ENCODE measurements around the gene GEN1. TPM values are rescaled to one million over a fixed set of nuclear protein-coding genes. Genes with fewer than 3 reads are reported as not detected.

GEN1 gene
- total RNA-seq, 1 donor from 2014 or later, result 21.9 TPM

GRCh38 chr2:17772532-17772931 is 18.6 kb downstream of the GEN1 start:
- DNase-seq (ENCODE audit: extremely low spot score, unreplicated experiment), result no peak
- Mint-ChIP-seq H3K36me3 (peaks cover 8% of the 10 kb centered on the region), H3K9me3 (no peaks in the 10 kb centered on the region), H3K4me1 (ENCODE audit: unreplicated experiment) (no peaks in the 10 kb centered on the region), H3K27ac (no peak overlapping the region), H3K27me3 (no peaks in the 10 kb centered on the region), H3K4me3 (no peak overlapping the region)
- no peak for TF ChIP-seq CTCF (conservative IDR thresholded peaks at IDR 0.05)

- Mint-ChIP-seq H3K27ac (no peak overlapping the region), H3K36me3 (peaks cover 19% of the 10 kb centered on the region), H3K4me3 (no peak overlapping the region), H3K4me1 (ENCODE audit: unreplicated experiment) (no peaks in the 10 kb centered on the region), H3K9me3 (no peaks in the 10 kb centered on the region), H3K27me3 (no peaks in the 10 kb centered on the region)
- TF ChIP-seq CTCF (conservative IDR thresholded peaks at IDR 0.05), result no peak
- DNase-seq (ENCODE audit: extremely low spot score, unreplicated experiment), result no peak
Observed at GRCh38 chr2:17780546-17780945, 26.6 kb downstream of the GEN1 start.

- Mint-ChIP-seq H3K27me3 (no peaks in the 10 kb centered on the region), H3K36me3 (peaks cover 19% of the 10 kb centered on the region), H3K4me1 (ENCODE audit: unreplicated experiment) (no peaks in the 10 kb centered on the region), H3K27ac (no peak overlapping the region), H3K9me3 (no peaks in the 10 kb centered on the region), H3K4me3 (no peak overlapping the region)
- no peak for TF ChIP-seq CTCF (conservative IDR thresholded peaks at IDR 0.05)
- no peak for DNase-seq (ENCODE audit: extremely low spot score, unreplicated experiment)
Observed at GRCh38 chr2:17781482-17781881, 27.5 kb downstream of the GEN1 start.

GRCh38 chr2:17786727-17787126 is 32.8 kb downstream of the GEN1 start:
- no peak for TF ChIP-seq CTCF (conservative IDR thresholded peaks at IDR 0.05)
- H3K4me3 Mint-ChIP-seq, result no peak overlapping the region
- peaks cover 12% of the 10 kb centered on the region for H3K27me3 Mint-ChIP-seq
- peaks cover 13% of the 10 kb centered on the region for H3K36me3 Mint-ChIP-seq
- DNase-seq (ENCODE audit: extremely low spot score, unreplicated experiment), result no peak
- H3K27ac Mint-ChIP-seq, result no peak overlapping the region
- peaks cover 7% of the 10 kb centered on the region for H3K4me1 Mint-ChIP-seq (ENCODE audit: unreplicated experiment)
- H3K9me3 Mint-ChIP-seq, result no peaks in the 10 kb centered on the region

- Mint-ChIP-seq H3K4me3 (no peak overlapping the region), H3K4me1 (ENCODE audit: unreplicated experiment) (peaks cover 17% of the 10 kb centered on the region), H3K36me3 (peaks cover 8% of the 10 kb centered on the region), H3K27me3 (peaks cover 23% of the 10 kb centered on the region), H3K9me3 (no peaks in the 10 kb centered on the region), H3K27ac (no peak overlapping the region)
- no peak for DNase-seq (ENCODE audit: extremely low spot score, unreplicated experiment)
- TF ChIP-seq CTCF (conservative IDR thresholded peaks at IDR 0.05), result no peak
Observed at GRCh38 chr2:17788773-17789172, 34.8 kb downstream of the GEN1 start.

GRCh38 chr2:17790536-17790935 is 36.6 kb downstream of the GEN1 start:
- no peak overlapping the region for H3K4me3 Mint-ChIP-seq
- no peaks in the 10 kb centered on the region for H3K36me3 Mint-ChIP-seq
- peaks cover 28% of the 10 kb centered on the region for H3K27me3 Mint-ChIP-seq
- H3K4me1 Mint-ChIP-seq (ENCODE audit: unreplicated experiment), result peaks cover 19% of the 10 kb centered on the region
- H3K9me3 Mint-ChIP-seq, result no peaks in the 10 kb centered on the region
- H3K27ac Mint-ChIP-seq, result no peak overlapping the region
- DNase-seq (ENCODE audit: extremely low spot score, unreplicated experiment), result no peak
- no peak for TF ChIP-seq CTCF (conservative IDR thresholded peaks at IDR 0.05)
